HEK293 (cell line): ENCODE measurements around the gene CDKAL1.

ENCODE experiments used
- CTCF ChIA-PET: fragments of 350-600 bp; formaldehyde crosslinking; extraction: SDS; loops from one replicate; lab custom pipeline; 2021; ENCODE audit warnings: antibody characterized with exemption; lab: Yijun Ruan, JAX
- POLR2A ChIA-PET: fragments of 300-600 bp; formaldehyde crosslinking; extraction: SDS; loops from one replicate; lab custom pipeline; 2020; ENCODE audit warnings: antibody characterized with exemption, inconsistent platforms; lab: Yijun Ruan, JAX
- H3K27ac ChIP-seq: fragments of 200-500 bp; sonication (Bioruptor generic); 2 replicates; pipeline ENCODE4 v1.5.1; 2014; ENCODE audit warnings: low read depth, low read length, control low read depth, inconsistent platforms; ENCODE audit errors: extremely low read depth
- H3K36me3 ChIP-seq, 2 experiments: fragments of 200-500 bp in 1 of 2; sonication (Bioruptor generic) in 1 of 2; 1 replicate in 1 of 2; 2 replicates in 1 of 2; pipeline ENCODE4 v1.5.1; 2014 to 2017; ENCODE audit warnings: inconsistent platforms in 2 of 2, low read length in 2 of 2; ENCODE audit not compliant: control insufficient read depth in 2 of 2, insufficient read depth in 1 of 2
- H3K4me1 ChIP-seq: fragments of 200-500 bp; sonication (Bioruptor generic); 2 replicates; pipeline ENCODE4 v1.5.1; 2014; ENCODE audit warnings: mild to moderate bottlenecking, low read length, inconsistent platforms; ENCODE audit not compliant: control insufficient read depth, insufficient read depth
- H3K4me3 ChIP-seq: 2 replicates; pipeline ENCODE4 v1.5.1; 2011; ENCODE audit warnings: low read depth, mild to moderate bottlenecking, control low read depth, low read length, moderate library complexity
- H3K9me3 ChIP-seq: fragments of 200-500 bp; sonication (Bioruptor generic); 2 replicates; pipeline ENCODE4 v1.5.1; 2014; ENCODE audit warnings: low read depth, low read length, inconsistent platforms; ENCODE audit not compliant: control insufficient read depth, insufficient read depth
- HOXC10 ChIP-seq: sonication (generic); formaldehyde crosslinking; IDR thresholded peaks from 2 replicates; pipeline ENCODE4 v1.8.1; 2023; ENCODE audit warnings: mild to moderate bottlenecking, missing genetic modification reagents
- SP3 ChIP-seq: fragments of 450-650 bp; formaldehyde crosslinking; IDR thresholded peaks from 2 replicates; pipeline ENCODE4 v1.5.1; 2016; ENCODE audit warnings: missing biosample characterization, missing genetic modification characterization
- YY2 ChIP-seq: fragments of 450-650 bp; formaldehyde crosslinking; IDR thresholded peaks from 2 replicates; pipeline ENCODE4 v1.5.1; 2016; ENCODE audit warnings: missing biosample characterization, missing genetic modification characterization
- ZBTB44 ChIP-seq: fragments of 450-650 bp; IDR thresholded peaks from 2 replicates; pipeline ENCODE4 v1.5.1; 2018; ENCODE audit warnings: missing biosample characterization, mild to moderate bottlenecking, missing genetic modification characterization
- ZBTB6 ChIP-seq: fragments of 450-650 bp; formaldehyde crosslinking; IDR thresholded peaks from 2 replicates; pipeline ENCODE4 v1.5.1; 2017; ENCODE audit warnings: missing biosample characterization, missing genetic modification characterization
- ZBTB7A ChIP-seq: fragments of 450-650 bp; formaldehyde crosslinking; IDR thresholded peaks from 2 replicates; pipeline ENCODE4 v1.5.1; 2016; ENCODE audit warnings: low read depth, missing biosample characterization, missing genetic modification characterization
- ZFHX2 ChIP-seq: fragments of 450-650 bp; formaldehyde crosslinking; conservative IDR thresholded peaks from 2 replicates; pipeline ENCODE4 v1.5.1; 2016; ENCODE audit warnings: missing biosample characterization, missing genetic modification characterization
- ZNF146 ChIP-seq: fragments of 450-650 bp; formaldehyde crosslinking; IDR thresholded peaks from 2 replicates; pipeline ENCODE4 v1.5.1; 2016; ENCODE audit warnings: missing biosample characterization, missing genetic modification characterization
- ZNF169 ChIP-seq: fragments of 450-650 bp; formaldehyde crosslinking; IDR thresholded peaks from 2 replicates; pipeline ENCODE4 v1.5.1; 2016; ENCODE audit warnings: missing biosample characterization, missing genetic modification characterization
- ZNF184 ChIP-seq: fragments of 450-650 bp; IDR thresholded peaks from 2 replicates; pipeline ENCODE4 v1.5.1; 2018; ENCODE audit warnings: missing biosample characterization, mild to moderate bottlenecking, missing genetic modification characterization
- ZNF2 ChIP-seq: fragments of 450-650 bp; formaldehyde crosslinking; IDR thresholded peaks from 2 replicates; pipeline ENCODE4 v1.5.1; 2016; ENCODE audit warnings: missing biosample characterization, missing genetic modification characterization
- ZNF362 ChIP-seq: fragments of 450-650 bp; formaldehyde crosslinking; IDR thresholded peaks from 2 replicates; pipeline ENCODE4 v1.5.1; 2016; ENCODE audit warnings: missing biosample characterization, missing genetic modification characterization
- ZNF394 ChIP-seq: fragments of 450-650 bp; formaldehyde crosslinking; IDR thresholded peaks from 2 replicates; pipeline ENCODE4 v1.5.1; 2016; ENCODE audit warnings: missing biosample characterization, missing genetic modification characterization, mild to moderate bottlenecking, moderate library complexity, borderline replicate concordance
- ZNF521 ChIP-seq: fragments of 450-650 bp; formaldehyde crosslinking; IDR thresholded peaks from 2 replicates; pipeline ENCODE4 v1.5.1; 2017; ENCODE audit warnings: missing biosample characterization, mild to moderate bottlenecking, missing genetic modification characterization
- ZNF639 ChIP-seq: fragments of 450-650 bp; formaldehyde crosslinking; IDR thresholded peaks from 2 replicates; pipeline ENCODE4 v1.5.1; 2016; ENCODE audit warnings: missing biosample characterization, missing genetic modification characterization
- ZNF664 ChIP-seq: fragments of 450-650 bp; formaldehyde crosslinking; IDR thresholded peaks from 2 replicates; pipeline ENCODE4 v1.5.1; 2016; ENCODE audit warnings: missing biosample characterization, missing genetic modification characterization
- ZNF791 ChIP-seq: fragments of 450-650 bp; formaldehyde crosslinking; IDR thresholded peaks from 2 replicates; pipeline ENCODE4 v1.5.1; 2016; ENCODE audit warnings: missing biosample characterization, missing genetic modification characterization
- ZNF837 ChIP-seq: fragments of 450-650 bp; formaldehyde crosslinking; IDR thresholded peaks from 2 replicates; pipeline ENCODE4 v1.5.1; 2016; ENCODE audit warnings: missing biosample characterization, missing genetic modification characterization
- ZSCAN23 ChIP-seq: fragments of 450-650 bp; formaldehyde crosslinking; IDR thresholded peaks from 2 replicates; pipeline ENCODE4 v1.5.1; 2016; ENCODE audit warnings: missing biosample characterization, missing genetic modification characterization
- ZXDB ChIP-seq: fragments of 450-650 bp; formaldehyde crosslinking; IDR thresholded peaks from 2 replicates; pipeline ENCODE4 v1.5.1; 2016; ENCODE audit warnings: missing biosample characterization, missing genetic modification characterization
- TF ChIP-seq, protein P1 (sequence below): fragments of 450-650 bp; formaldehyde crosslinking; IDR thresholded peaks from 2 replicates; pipeline ENCODE4 v1.5.1; 2016; ENCODE audit warnings: missing biosample characterization, missing genetic modification characterization
- TF ChIP-seq, protein P2 (sequence below): fragments of 450-650 bp; formaldehyde crosslinking; IDR thresholded peaks from 2 replicates; pipeline ENCODE4 v1.5.0; 2017; ENCODE audit warnings: missing biosample characterization, missing genetic modification characterization, borderline replicate concordance
- TF ChIP-seq, protein P3 (sequence below): fragments of 450-650 bp; formaldehyde crosslinking; IDR thresholded peaks from 2 replicates; pipeline ENCODE4 v1.5.1; 2016; ENCODE audit warnings: missing biosample characterization, missing genetic modification characterization

CDKAL1 gene

GRCh38 chr6:21164768-21165326 is 630.6 kb downstream of the CDKAL1 start:
- Histone ChIP-seq H3K9me3 (no peaks in the 10 kb centered on the region), H3K27ac (no peak overlapping the region), H3K4me1 (no peaks in the 10 kb centered on the region), H3K4me3 (no peak overlapping the region), H3K36me3 (no peaks in the 10 kb centered on the region)
- CTCF ChIA-PET, result interaction anchor here (0.9 to 1.1 kb wide), 2 partner anchors 9 to 17 kb away, joined by 3 to 4 read pairs; no protein-coding TSS in a partner anchor
- POLR2A ChIA-PET, result no interaction called here
- no peak for TF ChIP-seq ZSCAN23 (tag by site-specific recombination)
- TF ChIP-seq ZFHX2 (tag by site-specific recombination), result no peak
- TF ChIP-seq, protein P1, sequence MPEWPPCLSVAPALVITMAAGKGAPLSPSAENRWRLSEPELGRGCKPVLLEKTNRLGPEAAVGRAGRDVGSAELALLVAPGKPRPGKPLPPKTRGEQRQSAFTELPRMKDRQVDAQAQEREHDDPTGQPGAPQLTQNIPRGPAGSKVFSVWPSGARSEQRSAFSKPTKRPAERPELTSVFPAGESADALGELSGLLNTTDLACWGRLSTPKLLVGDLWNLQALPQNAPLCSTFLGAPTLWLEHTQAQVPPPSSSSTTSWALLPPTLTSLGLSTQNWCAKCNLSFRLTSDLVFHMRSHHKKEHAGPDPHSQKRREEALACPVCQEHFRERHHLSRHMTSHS (tag by site-specific recombination), result no peak
- TF ChIP-seq ZNF2 (tag by site-specific recombination), result no peak
- TF ChIP-seq ZNF184 (tag by site-specific recombination), result no peak
- TF ChIP-seq ZNF394 (tag by site-specific recombination), result no peak
- no peak for TF ChIP-seq ZXDB (tag by site-specific recombination)
- TF ChIP-seq ZBTB44, result no peak
- no peak for TF ChIP-seq ZNF837

DNA sequence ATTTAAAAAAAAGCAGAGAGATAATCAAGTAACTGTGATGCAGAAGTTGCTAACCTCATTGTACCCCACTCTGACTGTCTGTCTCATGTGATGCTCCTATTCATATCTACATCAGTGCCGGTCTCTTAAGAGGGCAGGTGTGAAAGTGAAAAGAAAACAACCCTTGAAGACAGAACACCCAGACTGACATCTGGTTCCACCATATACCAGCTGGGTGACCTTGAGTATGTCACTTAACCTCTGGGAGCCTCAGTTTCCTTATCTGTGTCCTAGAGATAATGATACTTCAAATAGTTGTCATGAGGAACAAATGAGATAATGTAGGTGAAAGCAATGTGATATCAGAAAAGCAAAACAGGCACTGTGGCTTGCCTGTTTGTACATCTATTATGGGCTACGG is 632.5 kb downstream of the CDKAL1 start:
- CTCF ChIA-PET, result no interaction called here
- H3K27ac ChIP-seq, result no peak overlapping the region
- H3K9me3 ChIP-seq, result no peaks in the 10 kb centered on the region
- H3K4me3 ChIP-seq, result no peak overlapping the region
- POLR2A ChIA-PET, result no interaction called here
- no peaks in the 10 kb centered on the region for H3K4me1 ChIP-seq
- no peaks in the 10 kb centered on the region for H3K36me3 ChIP-seq
- TF ChIP-seq, protein P2, sequence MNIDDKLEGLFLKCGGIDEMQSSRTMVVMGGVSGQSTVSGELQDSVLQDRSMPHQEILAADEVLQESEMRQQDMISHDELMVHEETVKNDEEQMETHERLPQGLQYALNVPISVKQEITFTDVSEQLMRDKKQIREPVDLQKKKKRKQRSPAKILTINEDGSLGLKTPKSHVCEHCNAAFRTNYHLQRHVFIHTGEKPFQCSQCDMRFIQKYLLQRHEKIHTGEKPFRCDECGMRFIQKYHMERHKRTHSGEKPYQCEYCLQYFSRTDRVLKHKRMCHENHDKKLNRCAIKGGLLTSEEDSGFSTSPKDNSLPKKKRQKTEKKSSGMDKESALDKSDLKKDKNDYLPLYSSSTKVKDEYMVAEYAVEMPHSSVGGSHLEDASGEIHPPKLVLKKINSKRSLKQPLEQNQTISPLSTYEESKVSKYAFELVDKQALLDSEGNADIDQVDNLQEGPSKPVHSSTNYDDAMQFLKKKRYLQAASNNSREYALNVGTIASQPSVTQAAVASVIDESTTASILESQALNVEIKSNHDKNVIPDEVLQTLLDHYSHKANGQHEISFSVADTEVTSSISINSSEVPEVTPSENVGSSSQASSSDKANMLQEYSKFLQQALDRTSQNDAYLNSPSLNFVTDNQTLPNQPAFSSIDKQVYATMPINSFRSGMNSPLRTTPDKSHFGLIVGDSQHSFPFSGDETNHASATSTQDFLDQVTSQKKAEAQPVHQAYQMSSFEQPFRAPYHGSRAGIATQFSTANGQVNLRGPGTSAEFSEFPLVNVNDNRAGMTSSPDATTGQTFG, result no peak
- TF ChIP-seq SP3 (tag by site-specific recombination) (no peak), ZBTB7A (no peak), ZNF169 (tag by site-specific recombination) (no peak), ZNF639 (tag by site-specific recombination) (no peak), HOXC10 (CRISPR knock-in tag) (no peak), ZBTB6 (tag by site-specific recombination) (no peak), ZNF362 (tag by site-specific recombination) (no peak), YY2 (tag by site-specific recombination) (no peak), ZBTB44 (no peak), ZNF664 (tag by site-specific recombination) (no peak), ZNF791 (tag by site-specific recombination) (no peak), ZNF521 (tag by site-specific recombination) (no peak), ZNF146 (tag by site-specific recombination) (no peak)
- TF ChIP-seq, protein P3, sequence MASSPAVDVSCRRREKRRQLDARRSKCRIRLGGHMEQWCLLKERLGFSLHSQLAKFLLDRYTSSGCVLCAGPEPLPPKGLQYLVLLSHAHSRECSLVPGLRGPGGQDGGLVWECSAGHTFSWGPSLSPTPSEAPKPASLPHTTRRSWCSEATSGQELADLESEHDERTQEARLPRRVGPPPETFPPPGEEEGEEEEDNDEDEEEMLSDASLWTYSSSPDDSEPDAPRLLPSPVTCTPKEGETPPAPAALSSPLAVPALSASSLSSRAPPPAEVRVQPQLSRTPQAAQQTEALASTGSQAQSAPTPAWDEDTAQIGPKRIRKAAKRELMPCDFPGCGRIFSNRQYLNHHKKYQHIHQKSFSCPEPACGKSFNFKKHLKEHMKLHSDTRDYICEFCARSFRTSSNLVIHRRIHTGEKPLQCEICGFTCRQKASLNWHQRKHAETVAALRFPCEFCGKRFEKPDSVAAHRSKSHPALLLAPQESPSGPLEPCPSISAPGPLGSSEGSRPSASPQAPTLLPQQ (tag by site-specific recombination), result no peak
